AG10803 (cell line): ENCODE data around the gene PDPN.

Experiments used
- DNase-seq: peaks from one replicate; pipeline ENCODE4 v3.0.0; 2010; ENCODE audit warnings: low read depth
- H3K4me3 ChIP-seq: 2 replicates; pipeline ENCODE4 v1.5.1; 2011; ENCODE audit warnings: mild to moderate bottlenecking, low read length, control low read depth
- TF ChIP-seq, protein P1 (sequence below): conservative IDR thresholded peaks from 2 replicates; pipeline ENCODE4 v1.5.1; 2011; ENCODE audit warnings: mild to moderate bottlenecking, low read length, control low read depth, inconsistent platforms

Gene PDPN, protein sequence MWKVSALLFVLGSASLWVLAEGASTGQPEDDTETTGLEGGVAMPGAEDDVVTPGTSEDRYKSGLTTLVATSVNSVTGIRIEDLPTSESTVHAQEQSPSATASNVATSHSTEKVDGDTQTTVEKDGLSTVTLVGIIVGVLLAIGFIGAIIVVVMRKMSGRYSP

DNA sequence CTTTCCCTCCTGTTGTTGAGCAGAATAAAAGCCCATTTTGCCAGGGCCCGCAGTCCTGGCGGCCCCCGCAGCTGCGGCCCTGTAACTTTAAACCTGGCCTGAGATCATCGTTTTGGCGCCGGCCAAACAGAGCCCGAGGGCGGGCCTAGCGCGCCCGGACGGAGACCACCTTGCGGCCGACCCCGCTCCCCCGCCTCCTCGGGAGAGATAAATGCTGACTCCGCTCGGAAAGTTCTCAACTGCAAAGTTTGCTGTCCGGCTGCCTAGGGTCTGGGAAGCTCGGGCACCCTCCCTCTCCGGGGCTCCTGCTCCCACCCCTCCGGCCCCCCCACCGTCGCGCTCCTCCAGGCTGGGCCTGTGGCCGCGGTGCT is at the start of gene PDPN:
Gene PDPN, plus strand, starts transcription at position 238 of the 371 bp plus-strand sequence. CDS start 202 bp downstream, outside the sequence.
- H3K4me3 ChIP-seq: peak within 1 kb of the TSS; percentile 66
- DNase-seq: no peak
- TF ChIP-seq, protein P1, sequence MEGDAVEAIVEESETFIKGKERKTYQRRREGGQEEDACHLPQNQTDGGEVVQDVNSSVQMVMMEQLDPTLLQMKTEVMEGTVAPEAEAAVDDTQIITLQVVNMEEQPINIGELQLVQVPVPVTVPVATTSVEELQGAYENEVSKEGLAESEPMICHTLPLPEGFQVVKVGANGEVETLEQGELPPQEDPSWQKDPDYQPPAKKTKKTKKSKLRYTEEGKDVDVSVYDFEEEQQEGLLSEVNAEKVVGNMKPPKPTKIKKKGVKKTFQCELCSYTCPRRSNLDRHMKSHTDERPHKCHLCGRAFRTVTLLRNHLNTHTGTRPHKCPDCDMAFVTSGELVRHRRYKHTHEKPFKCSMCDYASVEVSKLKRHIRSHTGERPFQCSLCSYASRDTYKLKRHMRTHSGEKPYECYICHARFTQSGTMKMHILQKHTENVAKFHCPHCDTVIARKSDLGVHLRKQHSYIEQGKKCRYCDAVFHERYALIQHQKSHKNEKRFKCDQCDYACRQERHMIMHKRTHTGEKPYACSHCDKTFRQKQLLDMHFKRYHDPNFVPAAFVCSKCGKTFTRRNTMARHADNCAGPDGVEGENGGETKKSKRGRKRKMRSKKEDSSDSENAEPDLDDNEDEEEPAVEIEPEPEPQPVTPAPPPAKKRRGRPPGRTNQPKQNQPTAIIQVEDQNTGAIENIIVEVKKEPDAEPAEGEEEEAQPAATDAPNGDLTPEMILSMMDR: no peak

- DNase-seq: no peak
- H3K4me3 ChIP-seq: no peak overlapping the region
- TF ChIP-seq, protein P1: no peak
Observed at GRCh38 chr1:13535227-13535626, 48.4 kb upstream of the PDPN start.

DNA sequence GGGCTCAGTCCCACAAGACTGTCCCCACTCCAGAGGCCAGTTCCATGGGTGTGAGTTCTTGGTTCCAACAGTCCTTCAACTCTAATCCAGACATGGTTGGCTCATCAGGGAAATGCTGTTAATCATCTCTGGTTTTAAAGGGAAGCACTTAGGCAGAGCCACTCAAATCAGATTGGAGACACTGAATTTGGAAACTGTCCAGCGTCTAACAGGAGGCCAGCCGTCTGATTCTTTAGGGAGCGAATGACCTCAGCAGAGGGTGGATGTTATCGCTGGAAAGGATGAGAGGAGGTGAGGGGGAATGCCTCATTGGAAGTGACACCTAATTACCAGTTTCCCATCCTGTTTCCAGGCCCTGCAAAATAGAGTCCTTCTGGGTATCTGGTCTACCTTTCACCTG is 47.1 kb upstream of the PDPN start:
- H3K4me3 ChIP-seq: no peak overlapping the region
- DNase-seq: no peak
- TF ChIP-seq, protein P1: no peak

GRCh38 chr1:13538832-13539231 is 44.8 kb upstream of the PDPN start:
- no peak for DNase-seq
- H3K4me3 ChIP-seq: no peak overlapping the region
- TF ChIP-seq, protein P1: no peak

GRCh38 chr1:13539683-13540082 is 43.9 kb upstream of the PDPN start:
- DNase-seq: no peak
- TF ChIP-seq, protein P1: no peak
- H3K4me3 ChIP-seq: no peak overlapping the region

DNA sequence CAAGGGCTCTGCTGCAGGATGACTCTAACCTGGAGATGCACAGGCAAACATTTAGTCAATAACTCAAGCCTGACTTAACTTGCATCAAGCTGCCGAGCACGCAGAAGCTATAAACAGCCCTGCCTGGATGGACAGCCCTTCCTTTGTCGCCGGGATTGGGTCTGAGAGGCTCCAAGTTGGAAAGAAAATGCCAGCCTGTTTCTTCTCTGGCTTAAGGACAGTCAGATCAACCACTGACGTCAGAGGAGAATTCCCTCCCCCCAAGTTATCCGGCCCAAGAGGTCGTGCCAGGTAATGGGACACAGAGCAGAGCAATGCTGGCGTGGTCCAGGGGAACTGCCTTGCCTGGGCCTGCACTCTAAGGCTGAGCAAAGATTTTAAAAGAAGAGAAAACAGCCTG is 42.8 kb upstream of the PDPN start:
- H3K4me3 ChIP-seq: no peak overlapping the region
- TF ChIP-seq, protein P1: no peak
- DNase-seq: no peak

- no peak for DNase-seq
- TF ChIP-seq, protein P1: no peak
- no peak overlapping the region for H3K4me3 ChIP-seq
Observed at GRCh38 chr1:13541435-13542215, 42.0 kb upstream of the PDPN start.
